EH (cell line): Measurements from ENCODE around the gene BDH2.

Source experiments
- DNase-seq: peaks from one replicate; pipeline ENCODE4 v3.0.0-alpha.2; 2015; ENCODE audit warnings: low read depth

The BDH2 gene

GRCh38 chr4:103099691-103100392 is at the start of gene BDH2:
Gene BDH2 (minus strand): TSS chr4:103099834. CDS start chr4:103096254, 3,580 bp downstream.
- DNase-seq, result peak; percentile 94

- DNase-seq, result no peak
These were observed 45.3 kb upstream of the BDH2 start for GRCh38 chr4:103144926-103145325.

GRCh38 chr4:103137446-103137827 is 37.8 kb upstream of the BDH2 start:
- peak; percentile 33 for DNase-seq

GRCh38 chr4:103136671-103137445 is 37.2 kb upstream of the BDH2 start:
- no peak for DNase-seq

- no peak for DNase-seq
These were observed 29.5 kb upstream of the BDH2 start for GRCh38 chr4:103129174-103129573.

- DNase-seq, result no peak
These were observed 26.5 kb upstream of the BDH2 start for GRCh38 chr4:103126126-103126525.

GRCh38 chr4:103123114-103123513 is 23.5 kb upstream of the BDH2 start:
- no peak for DNase-seq

- peak; percentile 9 for DNase-seq
These were observed 18.5 kb upstream of the BDH2 start for GRCh38 chr4:103118166-103118565.

GRCh38 chr4:103111598-103111997 is 12.0 kb upstream of the BDH2 start:
- DNase-seq, result no peak

GRCh38 chr4:103108542-103108941 is 8.9 kb upstream of the BDH2 start:
- no peak for DNase-seq

- DNase-seq, result peak; percentile 32
These were observed 6.1 kb upstream of the BDH2 start for GRCh38 chr4:103105558-103106356.

GRCh38 chr4:103104886-103105285 is 5.3 kb upstream of the BDH2 start:
- DNase-seq, result no peak

GRCh38 chr4:103100691-103101090 is 1.1 kb upstream of the BDH2 start:
- DNase-seq, result no peak

- peak; percentile 37 for DNase-seq
These were observed 736 bp downstream of the BDH2 start for GRCh38 chr4:103098756-103099440.

- no peak for DNase-seq
These were observed 1.3 kb downstream of the BDH2 start for GRCh38 chr4:103098341-103098740.

GRCh38 chr4:103097112-103097511 is 2.5 kb downstream of the BDH2 start:
- DNase-seq, result no peak

GRCh38 chr4:103095080-103095479 is 4.6 kb downstream of the BDH2 start:
- DNase-seq, result no peak

GRCh38 chr4:103092245-103092644 is 7.4 kb downstream of the BDH2 start:
- no peak for DNase-seq

- DNase-seq, result peak; percentile 72
These were observed 7.9 kb downstream of the BDH2 start for GRCh38 chr4:103091601-103092223.

GRCh38 chr4:103089481-103089880 is 10.2 kb downstream of the BDH2 start:
- no peak for DNase-seq

- DNase-seq, result no peak
These were observed 13.1 kb downstream of the BDH2 start for GRCh38 chr4:103086551-103086950.
